Parathyroid adenoma (tissue), 2 donors: ENCODE results near the gene DSCAM.

Experiments
- H2AFZ ChIP-seq: fragments of 300-600 bp; sonication (generic); one replicate; pipeline ENCODE4 v1.7.0; 2017; ENCODE audit warnings: antibody characterized with exemption, mild to moderate bottlenecking
- H3K27ac ChIP-seq: fragments of 300-600 bp; sonication (generic); one replicate; pipeline ENCODE4 v1.7.0; 2017
- H3K27me3 ChIP-seq: fragments of 300-600 bp; sonication (generic); one replicate; pipeline ENCODE4 v1.7.0; 2017; ENCODE audit warnings: low read length; ENCODE audit not compliant: control insufficient read depth, insufficient read depth
- H3K36me3 ChIP-seq: fragments of 300-600 bp; sonication (generic); one replicate; pipeline ENCODE4 v1.7.0; 2017; ENCODE audit warnings: low read length; ENCODE audit not compliant: control insufficient read depth, insufficient read depth
- H3K4me1 ChIP-seq: fragments of 300-600 bp; sonication (generic); one replicate; pipeline ENCODE4 v1.7.0; 2017; ENCODE audit warnings: control low read depth
- H3K4me2 ChIP-seq: fragments of 300-600 bp; sonication (generic); one replicate; pipeline ENCODE4 v1.7.0; 2017; ENCODE audit warnings: low read length
- H3K4me3 ChIP-seq: fragments of 300-600 bp; sonication (generic); one replicate; pipeline ENCODE4 v1.7.0; 2017; ENCODE audit warnings: low read depth, low read length
- H3K79me2 ChIP-seq: fragments of 300-600 bp; sonication (generic); one replicate; pipeline ENCODE4 v1.7.0; 2017; ENCODE audit warnings: control low read depth
- H3K9ac ChIP-seq: fragments of 300-600 bp; sonication (generic); one replicate; pipeline ENCODE4 v1.7.0; 2017; ENCODE audit warnings: mild to moderate bottlenecking
- H3K9me3 ChIP-seq: fragments of 300-600 bp; sonication (generic); one replicate; pipeline ENCODE4 v1.7.0; 2017; ENCODE audit warnings: low read length; ENCODE audit not compliant: control insufficient read depth
- CTCF ChIP-seq: fragments of 300-600 bp; sonication (generic); IDR thresholded peaks from one replicate; pipeline ENCODE4 v1.7.0; 2017; ENCODE audit warnings: antibody characterized with exemption, mild to moderate bottlenecking
- donor health status: primary hyperparathyroidism.

DSCAM gene

GRCh38 chr21:40792691-40793456 lies 54.1 kb downstream of the DSCAM start:
- Histone ChIP-seq H3K4me1 (no peaks in the 10 kb centered on the region), H3K36me3 (no peaks in the 10 kb centered on the region), H3K4me2 (no peak overlapping the region), H3K27ac (no peak overlapping the region), H3K9me3 (no peaks in the 10 kb centered on the region), H3K79me2 (no peaks in the 10 kb centered on the region), H3K9ac (no peak overlapping the region), H3K27me3 (no peaks in the 10 kb centered on the region), H2AFZ (no peak overlapping the region), H3K4me3 (no peak overlapping the region)
- TF ChIP-seq CTCF: no peak

- no peak overlapping the region for H3K4me2 ChIP-seq
- H3K79me2 ChIP-seq: no peaks in the 10 kb centered on the region
- H3K36me3 ChIP-seq: no peaks in the 10 kb centered on the region
- H3K27ac ChIP-seq: no peak overlapping the region
- no peak overlapping the region for H3K9ac ChIP-seq
- no peak overlapping the region for H3K4me3 ChIP-seq
- TF ChIP-seq CTCF: no peak
- H3K9me3 ChIP-seq: no peaks in the 10 kb centered on the region
- H3K4me1 ChIP-seq: no peaks in the 10 kb centered on the region
- H2AFZ ChIP-seq: no peak overlapping the region
- no peaks in the 10 kb centered on the region for H3K27me3 ChIP-seq
These were observed 58.3 kb downstream of the DSCAM start for GRCh38 chr21:40788635-40789034.

GRCh38 chr21:40783404-40783803 lies 63.6 kb downstream of the DSCAM start:
- no peaks in the 10 kb centered on the region for H3K36me3 ChIP-seq
- H3K9ac ChIP-seq: no peak overlapping the region
- H3K4me3 ChIP-seq: no peak overlapping the region
- H3K4me1 ChIP-seq: no peaks in the 10 kb centered on the region
- no peak overlapping the region for H3K27ac ChIP-seq
- no peak overlapping the region for H3K4me2 ChIP-seq
- H2AFZ ChIP-seq: no peak overlapping the region
- no peaks in the 10 kb centered on the region for H3K79me2 ChIP-seq
- no peaks in the 10 kb centered on the region for H3K27me3 ChIP-seq
- TF ChIP-seq CTCF: no peak
- H3K9me3 ChIP-seq: no peaks in the 10 kb centered on the region

GRCh38 chr21:40770435-40771055 lies 76.4 kb downstream of the DSCAM start:
- Histone ChIP-seq H3K79me2 (no peaks in the 10 kb centered on the region), H3K36me3 (no peaks in the 10 kb centered on the region), H3K9me3 (no peaks in the 10 kb centered on the region), H3K9ac (no peak overlapping the region), H2AFZ (no peak overlapping the region), H3K27ac (no peak overlapping the region), H3K4me2 (no peak overlapping the region), H3K4me3 (no peak overlapping the region), H3K27me3 (peaks cover 2% of the 10 kb centered on the region), H3K4me1 (no peaks in the 10 kb centered on the region)
- TF ChIP-seq CTCF: no peak
